ENCODE measurements around the gene KCNT1. TPM values are rescaled to one million over a fixed set of nuclear protein-coding genes. Genes with fewer than 3 reads are reported as not detected.

KCNT1 gene
- total RNA-seq, 1 donor from 2014 or later, result not detected

DNA sequence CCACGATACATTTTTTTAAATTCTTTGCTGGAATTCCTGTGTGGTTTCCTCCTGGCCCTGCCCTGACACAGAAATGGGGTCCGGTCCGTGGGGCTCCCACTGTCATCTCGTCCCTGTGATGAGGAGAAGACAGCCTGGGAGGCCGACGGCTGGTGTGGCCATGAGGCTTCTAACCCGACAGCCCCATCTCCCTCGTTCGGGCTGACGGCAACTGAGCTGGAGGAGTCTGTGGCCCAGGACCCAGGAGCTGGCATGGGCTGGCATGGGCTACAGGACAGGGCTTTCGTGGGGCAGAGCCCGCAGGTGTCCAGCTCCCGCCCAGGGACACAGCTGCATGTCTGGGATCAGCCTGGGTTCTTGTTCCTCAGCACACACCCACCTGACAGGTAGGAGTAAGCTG is 25.1 kb upstream of the KCNT1 start:
- TF ChIP-seq, protein P1, sequence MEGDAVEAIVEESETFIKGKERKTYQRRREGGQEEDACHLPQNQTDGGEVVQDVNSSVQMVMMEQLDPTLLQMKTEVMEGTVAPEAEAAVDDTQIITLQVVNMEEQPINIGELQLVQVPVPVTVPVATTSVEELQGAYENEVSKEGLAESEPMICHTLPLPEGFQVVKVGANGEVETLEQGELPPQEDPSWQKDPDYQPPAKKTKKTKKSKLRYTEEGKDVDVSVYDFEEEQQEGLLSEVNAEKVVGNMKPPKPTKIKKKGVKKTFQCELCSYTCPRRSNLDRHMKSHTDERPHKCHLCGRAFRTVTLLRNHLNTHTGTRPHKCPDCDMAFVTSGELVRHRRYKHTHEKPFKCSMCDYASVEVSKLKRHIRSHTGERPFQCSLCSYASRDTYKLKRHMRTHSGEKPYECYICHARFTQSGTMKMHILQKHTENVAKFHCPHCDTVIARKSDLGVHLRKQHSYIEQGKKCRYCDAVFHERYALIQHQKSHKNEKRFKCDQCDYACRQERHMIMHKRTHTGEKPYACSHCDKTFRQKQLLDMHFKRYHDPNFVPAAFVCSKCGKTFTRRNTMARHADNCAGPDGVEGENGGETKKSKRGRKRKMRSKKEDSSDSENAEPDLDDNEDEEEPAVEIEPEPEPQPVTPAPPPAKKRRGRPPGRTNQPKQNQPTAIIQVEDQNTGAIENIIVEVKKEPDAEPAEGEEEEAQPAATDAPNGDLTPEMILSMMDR (IDR thresholded peaks at IDR 0.05; ENCODE audit: insufficient read depth, low read length, poor library complexity, severe bottlenecking), result no peak
- no peak for DNase-seq (ENCODE audit: low read depth)
- Histone ChIP-seq H3K4me3 (ENCODE audit: low read depth, low read length) (no peak overlapping the region), H3K36me3 (ENCODE audit: control insufficient read depth, insufficient read depth, low read length) (no peaks in the 10 kb centered on the region), H3K27me3 (ENCODE audit: control insufficient read depth, insufficient read depth, low read length) (no peaks in the 10 kb centered on the region)

DNA sequence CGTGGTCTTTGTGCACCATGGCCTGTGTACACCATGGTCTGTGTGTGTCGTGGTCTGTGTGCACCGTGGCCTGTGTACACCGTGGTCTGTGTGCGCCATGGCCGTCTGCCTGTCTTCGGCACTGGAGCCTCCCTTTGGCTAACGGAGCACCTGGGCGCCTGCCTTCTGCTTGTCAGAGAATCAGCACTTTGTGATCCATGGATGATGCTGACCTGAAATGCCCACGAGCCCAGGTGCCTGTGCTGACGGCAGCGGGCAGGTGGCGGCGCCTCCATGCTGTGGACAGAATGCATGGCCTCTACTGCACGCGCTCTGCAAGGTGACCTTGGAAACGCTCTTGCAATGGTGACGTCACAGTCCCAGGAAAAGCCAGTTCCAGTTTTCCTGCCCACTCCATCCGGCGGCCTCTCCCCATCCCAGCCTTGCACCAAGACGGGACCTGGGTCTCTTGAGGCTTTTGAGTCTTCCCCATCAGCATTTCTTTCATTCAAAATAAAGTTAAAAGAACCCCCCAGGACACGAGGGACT is 24.3 kb upstream of the KCNT1 start:
- Histone ChIP-seq H3K4me3 (ENCODE audit: low read depth, low read length) (no peak overlapping the region), H3K27me3 (ENCODE audit: control insufficient read depth, insufficient read depth, low read length) (no peaks in the 10 kb centered on the region), H3K36me3 (ENCODE audit: control insufficient read depth, insufficient read depth, low read length) (no peaks in the 10 kb centered on the region)
- no peak for DNase-seq (ENCODE audit: low read depth)
- TF ChIP-seq, protein P1 (IDR thresholded peaks at IDR 0.05; ENCODE audit: insufficient read depth, low read length, poor library complexity, severe bottlenecking), result no peak

DNA sequence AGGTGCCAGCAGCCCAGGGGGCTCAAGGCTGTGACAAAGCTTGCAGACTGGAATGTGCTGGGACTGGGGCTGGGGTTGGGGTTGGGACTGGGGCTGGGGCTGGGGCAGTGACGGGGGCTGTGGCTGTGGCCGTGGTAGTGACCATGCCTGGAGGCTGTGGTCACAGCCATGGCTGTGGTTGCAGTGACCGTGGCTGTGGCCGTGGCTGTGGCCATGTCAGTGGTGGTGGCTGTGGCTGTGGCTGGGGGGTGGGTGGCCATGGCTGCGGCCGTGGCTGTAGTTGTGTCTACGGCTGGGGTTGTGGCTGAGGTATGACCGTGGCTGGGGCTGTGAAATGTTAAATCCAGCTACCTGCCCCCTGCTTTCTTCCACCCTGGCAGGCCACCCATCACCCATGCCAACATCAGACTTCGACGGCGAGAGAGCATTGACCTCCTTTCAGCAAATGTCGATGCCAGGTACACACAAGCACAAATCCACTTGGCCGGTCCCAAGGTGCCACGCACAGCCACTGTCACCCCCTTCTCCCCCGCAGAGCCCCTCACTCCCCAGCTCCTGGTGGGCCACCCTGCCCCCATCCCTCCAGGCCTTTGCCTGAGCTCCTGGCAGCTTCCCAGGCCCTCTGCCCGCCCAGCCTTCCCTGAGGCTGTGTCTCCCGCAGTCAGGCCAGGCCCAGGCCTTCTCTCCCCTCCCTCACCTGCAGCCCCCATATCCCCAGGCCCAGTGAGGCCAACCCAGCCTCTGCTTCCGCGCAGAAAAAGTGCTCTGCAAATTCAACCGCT is 23.6 kb upstream of the KCNT1 start:
- DNase-seq (ENCODE audit: low read depth), result no peak
- TF ChIP-seq, protein P1 (IDR thresholded peaks at IDR 0.05; ENCODE audit: insufficient read depth, low read length, poor library complexity, severe bottlenecking), result no peak
- Histone ChIP-seq H3K36me3 (ENCODE audit: control insufficient read depth, insufficient read depth, low read length) (no peaks in the 10 kb centered on the region), H3K4me3 (ENCODE audit: low read depth, low read length) (no peak overlapping the region), H3K27me3 (ENCODE audit: control insufficient read depth, insufficient read depth, low read length) (no peaks in the 10 kb centered on the region)

DNA sequence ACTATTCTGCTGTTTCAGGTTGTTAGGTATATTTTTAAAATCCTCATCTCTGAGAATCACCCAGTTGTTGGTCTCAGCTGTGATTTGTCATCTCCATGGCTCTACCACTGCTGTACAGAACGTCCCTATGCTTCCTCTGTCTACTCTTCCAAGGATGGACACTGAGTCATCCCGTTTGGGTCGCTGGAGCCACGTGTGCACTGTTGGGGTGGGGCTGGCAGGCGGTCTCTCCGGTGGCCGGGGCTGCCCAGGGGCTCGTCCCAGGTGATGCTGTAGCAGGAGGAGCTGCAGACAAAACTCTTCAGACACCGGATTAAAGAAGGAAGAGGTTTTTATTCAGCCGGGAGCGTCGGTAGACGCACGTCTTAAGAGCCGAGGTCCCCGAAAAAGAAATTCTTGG is 21.9 kb upstream of the KCNT1 start:
- no peak for DNase-seq (ENCODE audit: low read depth)
- Histone ChIP-seq H3K4me3 (ENCODE audit: low read depth, low read length) (no peak overlapping the region), H3K36me3 (ENCODE audit: control insufficient read depth, insufficient read depth, low read length) (no peaks in the 10 kb centered on the region), H3K27me3 (ENCODE audit: control insufficient read depth, insufficient read depth, low read length) (no peaks in the 10 kb centered on the region)
- TF ChIP-seq, protein P1 (IDR thresholded peaks at IDR 0.05; ENCODE audit: insufficient read depth, low read length, poor library complexity, severe bottlenecking), result no peak

DNA sequence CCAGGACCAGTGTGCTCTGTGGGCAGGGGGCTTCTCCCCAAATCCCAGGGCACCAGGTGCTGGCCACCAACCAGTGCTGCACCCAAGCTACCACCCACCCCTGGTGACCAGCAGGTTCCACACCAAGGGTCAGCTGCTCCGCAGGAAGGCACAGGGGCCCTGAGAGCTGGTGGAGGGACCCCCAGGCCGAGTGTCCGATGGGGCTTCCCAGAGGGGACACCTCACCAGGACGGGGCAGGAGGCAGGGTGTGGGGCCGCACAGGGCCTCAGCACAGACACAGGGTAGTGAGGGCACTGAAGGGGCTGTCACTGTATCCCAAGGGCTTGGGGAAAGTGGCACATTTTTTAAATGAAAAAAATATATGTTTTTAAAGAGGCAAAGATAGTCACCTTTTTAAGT is 20.8 kb upstream of the KCNT1 start:
- TF ChIP-seq, protein P1 (IDR thresholded peaks at IDR 0.05; ENCODE audit: insufficient read depth, low read length, poor library complexity, severe bottlenecking), result no peak
- Histone ChIP-seq H3K27me3 (ENCODE audit: control insufficient read depth, insufficient read depth, low read length) (no peaks in the 10 kb centered on the region), H3K4me3 (ENCODE audit: low read depth, low read length) (no peak overlapping the region), H3K36me3 (ENCODE audit: control insufficient read depth, insufficient read depth, low read length) (no peaks in the 10 kb centered on the region)
- DNase-seq (ENCODE audit: low read depth), result no peak
